Measurements from ENCODE around the gene TRIP13. TPM values are rescaled to one million over a fixed set of nuclear protein-coding genes. Genes with fewer than 3 reads are reported as not detected.

Gene TRIP13
- total and polyA plus RNA-seq, 9 of the 15 experiments (the other 6 are each of a cell fraction or from before 2014, with no cell fraction given) = 24.1 to 116 (median 53.2) TPM

- TF ChIP-seq ZKSCAN8 (CRISPR knock-in tag; IDR thresholded peaks at IDR 0.05) = no peak
- TF ChIP-seq CTBP1 (IDR thresholded peaks at IDR 0.05; ENCODE audit: borderline replicate concordance) = no peak
- TF ChIP-seq ZNF584 (CRISPR knock-in tag; IDR thresholded peaks at IDR 0.05; ENCODE audit: low read depth) = no peak
- no peak for TF ChIP-seq ZNF239 (CRISPR knock-in tag; IDR thresholded peaks at IDR 0.05)
- TF ChIP-seq NCOA6 (IDR thresholded peaks at IDR 0.05) = no peak
- TF ChIP-seq ATF7 (IDR thresholded peaks at IDR 0.05) = no peak
- no peak for TF ChIP-seq TFAM (CRISPR knock-in tag; conservative IDR thresholded peaks at IDR 0.05)
- TF ChIP-seq KAT8 (IDR thresholded peaks at IDR 0.05; ENCODE audit: low read depth) = no peak
- TF ChIP-seq, protein P1, sequence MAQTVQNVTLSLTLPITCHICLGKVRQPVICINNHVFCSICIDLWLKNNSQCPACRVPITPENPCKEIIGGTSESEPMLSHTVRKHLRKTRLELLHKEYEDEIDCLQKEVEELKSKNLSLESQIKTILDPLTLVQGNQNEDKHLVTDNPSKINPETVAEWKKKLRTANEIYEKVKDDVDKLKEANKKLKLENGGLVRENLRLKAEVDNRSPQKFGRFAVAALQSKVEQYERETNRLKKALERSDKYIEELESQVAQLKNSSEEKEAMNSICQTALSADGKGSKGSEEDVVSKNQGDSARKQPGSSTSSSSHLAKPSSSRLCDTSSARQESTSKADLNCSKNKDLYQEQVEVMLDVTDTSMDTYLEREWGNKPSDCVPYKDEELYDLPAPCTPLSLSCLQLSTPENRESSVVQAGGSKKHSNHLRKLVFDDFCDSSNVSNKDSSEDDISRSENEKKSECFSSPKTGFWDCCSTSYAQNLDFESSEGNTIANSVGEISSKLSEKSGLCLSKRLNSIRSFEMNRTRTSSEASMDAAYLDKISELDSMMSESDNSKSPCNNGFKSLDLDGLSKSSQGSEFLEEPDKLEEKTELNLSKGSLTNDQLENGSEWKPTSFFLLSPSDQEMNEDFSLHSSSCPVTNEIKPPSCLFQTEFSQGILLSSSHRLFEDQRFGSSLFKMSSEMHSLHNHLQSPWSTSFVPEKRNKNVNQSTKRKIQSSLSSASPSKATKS (CRISPR knock-in tag; IDR thresholded peaks at IDR 0.05) = no peak
- TF ChIP-seq HDGF (IDR thresholded peaks at IDR 0.05) = no peak
- TF ChIP-seq HNRNPLL (IDR thresholded peaks at IDR 0.05; ENCODE audit: low read depth, low read length, poor library complexity, severe bottlenecking) = no peak
- no peak for TF ChIP-seq SRSF3 (IDR thresholded peaks at IDR 0.05; ENCODE audit: insufficient read depth, low read length)
- no peak for TF ChIP-seq ZNF12 (CRISPR knock-in tag; IDR thresholded peaks at IDR 0.05)
- no peak for TF ChIP-seq GATAD2B (IDR thresholded peaks at IDR 0.05; ENCODE audit: borderline replicate concordance)
- TF ChIP-seq KLF1 (tag; IDR thresholded peaks at IDR 0.05) = no peak
- no peak for TF ChIP-seq USF2 (CRISPR knock-in tag; IDR thresholded peaks at IDR 0.05)
- no peak for TF ChIP-seq SP1 (CRISPR knock-in tag; IDR thresholded peaks at IDR 0.05)
- 0% methylated on average over 3 of the region's 3 CpGs for WGBS (ENCODE audit: insufficient coverage, low coverage, missing lambda C conversion rate)
- ChIA-PET CTCF (ENCODE audit: low intra/inter-chr PET ratio) (no interaction called here), POLR2A (no interaction called here)
- ATAC-seq (no peak), DNase-seq (ENCODE audit: extremely low read depth in 1 of 4, low spot score in 3 of 4) (no peak), FAIRE-seq (no peak)
- Histone ChIP-seq H3K36me3 (ENCODE audit: control insufficient read depth, insufficient read depth, low read length) (no peaks in the 10 kb centered on the region), H3K27ac (ENCODE audit: extremely low read depth, low read depth, low read length) (no peak overlapping the region), H3K79me2 (ENCODE audit: control insufficient read depth, insufficient read depth, low read length) (no peaks in the 10 kb centered on the region), H3K27me3 (ENCODE audit: control insufficient read depth in 2 of 2, insufficient read depth in 2 of 2, low read length in 2 of 2) (peaks cover 16 to 40% of the 10 kb centered on the region in 2 experiments), H3K9ac (ENCODE audit: insufficient read depth in 1 of 2, low read depth in 2 of 2, low read length in 2 of 2) (no peak overlapping the region), H3K4me3 (no peak overlapping the region), H3K9me1 (ENCODE audit: control insufficient read depth, insufficient read depth, low read length) (no peaks in the 10 kb centered on the region), H3K9me3 (replicated peaks; ENCODE audit: control insufficient read depth, insufficient read depth, low read depth, low read length) (no peaks in the 10 kb centered on the region), H4K20me1 (replicated peaks; ENCODE audit: control insufficient read depth, insufficient read depth, low read length) (no peaks in the 10 kb centered on the region; the same call in 1 of the 2 replicates), H2AFZ (ENCODE audit: low read depth, low read length) (no peak overlapping the region), H3K4me2 (ENCODE audit: insufficient read depth, low read length) (no peak overlapping the region), H3K4me1 (replicated peaks in 1 of 2; ENCODE audit: control insufficient read depth in 2 of 2, insufficient read depth in 2 of 2, low read length in 2 of 2) (no peaks in the 10 kb centered on the region)
- in situ Hi-C loops (cut with MboI) = loop anchor here (25.0 kb wide), 1 partner anchor 704 kb away; no protein-coding TSS in a partner anchor
- BruUV-seq (replicated peaks) = no TSS peak
- intact Hi-C loops (cut with micrococcal nuclease) = no loop called here
Measured at GRCh38 chr5:933251-933861, 40.7 kb downstream of the TRIP13 start.

Data from K562 (cell line).